ENCODE measurements around the gene MAML2. TPM values are rescaled to one million over a fixed set of nuclear protein-coding genes. Genes with fewer than 3 reads are reported as not detected.

The MAML2 gene
- total and polyA plus RNA-seq, 2 of the 8 experiments (the other 6 are each of a cell fraction or from before 2014, with no cell fraction given): 3.8 to 6.6 TPM

DNA sequence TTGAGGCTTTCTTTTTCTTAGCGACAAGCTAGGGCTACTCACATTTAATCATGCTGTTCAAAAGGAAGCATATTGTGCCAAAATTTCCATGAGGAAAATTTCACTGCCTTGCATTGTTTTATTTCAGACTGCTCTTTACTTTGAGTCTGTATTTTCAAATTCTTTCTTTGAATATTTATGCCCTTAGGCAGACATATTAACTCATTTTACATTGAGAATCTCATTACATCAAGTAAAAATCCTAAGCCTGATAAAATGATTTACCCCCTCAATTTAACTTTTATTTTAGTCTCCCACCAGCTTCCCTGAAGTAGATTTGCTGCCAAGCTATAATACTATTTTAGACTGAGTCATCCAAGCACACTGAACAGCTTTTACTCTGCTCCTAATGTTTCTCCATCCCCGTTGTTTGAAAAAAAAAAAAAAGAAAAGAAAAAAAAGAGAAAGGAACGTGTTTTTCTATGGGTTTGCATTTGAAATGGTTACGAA, 229.8 kb downstream of the MAML2 start (continued):
- TF ChIP-seq, protein P1, sequence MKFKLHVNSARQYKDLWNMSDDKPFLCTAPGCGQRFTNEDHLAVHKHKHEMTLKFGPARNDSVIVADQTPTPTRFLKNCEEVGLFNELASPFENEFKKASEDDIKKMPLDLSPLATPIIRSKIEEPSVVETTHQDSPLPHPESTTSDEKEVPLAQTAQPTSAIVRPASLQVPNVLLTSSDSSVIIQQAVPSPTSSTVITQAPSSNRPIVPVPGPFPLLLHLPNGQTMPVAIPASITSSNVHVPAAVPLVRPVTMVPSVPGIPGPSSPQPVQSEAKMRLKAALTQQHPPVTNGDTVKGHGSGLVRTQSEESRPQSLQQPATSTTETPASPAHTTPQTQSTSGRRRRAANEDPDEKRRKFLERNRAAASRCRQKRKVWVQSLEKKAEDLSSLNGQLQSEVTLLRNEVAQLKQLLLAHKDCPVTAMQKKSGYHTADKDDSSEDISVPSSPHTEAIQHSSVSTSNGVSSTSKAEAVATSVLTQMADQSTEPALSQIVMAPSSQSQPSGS (IDR thresholded peaks at IDR 0.05; ENCODE audit: low read length): no peak
